HG02938 (cell line): ENCODE data around the gene ATP1A2.
"Not testable (repeated sequence)": the region's sequence is repeated elsewhere in the genome, so short reads cannot be mapped to it uniquely, and the experiment has no call there.

Experiments used
- ATAC-seq: cut with Tn5 transposase; IDR thresholded peaks from one replicate; pipeline ENCODE4 v1.9.1; 2021; ENCODE audit warnings: mild to moderate bottlenecking, moderate library complexity; ENCODE audit not compliant: unreplicated experiment

The ATP1A2 gene

DNA sequence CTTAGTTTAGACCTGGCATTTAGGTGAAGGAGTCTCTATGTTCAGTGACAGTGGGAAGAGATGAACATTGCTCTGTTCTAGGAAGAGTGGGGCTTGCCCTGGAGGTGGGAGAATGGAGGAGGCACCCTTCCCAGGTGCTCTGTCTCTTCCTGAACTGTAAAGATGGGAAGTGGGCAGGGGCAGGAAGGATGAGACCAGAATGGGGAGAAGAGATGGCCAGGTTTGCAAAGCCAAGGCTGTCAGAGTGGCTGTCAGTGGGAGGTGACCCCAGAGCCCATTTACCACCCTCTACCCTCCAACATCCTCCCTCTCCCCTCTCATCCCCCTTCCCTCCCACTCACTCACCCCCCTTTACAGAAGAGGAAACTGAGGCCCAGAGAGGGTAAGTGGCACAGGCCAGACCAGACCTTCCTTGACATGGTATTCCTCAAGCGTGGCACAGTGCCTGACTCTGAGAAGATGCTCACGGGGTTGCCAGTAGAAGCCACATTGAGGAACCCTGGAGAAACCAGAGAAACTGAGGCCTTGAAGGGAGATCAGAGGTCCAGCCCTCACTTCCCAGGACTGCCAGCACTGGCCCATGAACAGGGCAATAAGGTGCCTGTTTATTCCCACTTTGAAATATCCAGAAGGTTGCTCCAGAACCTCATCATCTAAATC is 15.7 kb upstream of the ATP1A2 start:
- ATAC-seq = no peak

DNA sequence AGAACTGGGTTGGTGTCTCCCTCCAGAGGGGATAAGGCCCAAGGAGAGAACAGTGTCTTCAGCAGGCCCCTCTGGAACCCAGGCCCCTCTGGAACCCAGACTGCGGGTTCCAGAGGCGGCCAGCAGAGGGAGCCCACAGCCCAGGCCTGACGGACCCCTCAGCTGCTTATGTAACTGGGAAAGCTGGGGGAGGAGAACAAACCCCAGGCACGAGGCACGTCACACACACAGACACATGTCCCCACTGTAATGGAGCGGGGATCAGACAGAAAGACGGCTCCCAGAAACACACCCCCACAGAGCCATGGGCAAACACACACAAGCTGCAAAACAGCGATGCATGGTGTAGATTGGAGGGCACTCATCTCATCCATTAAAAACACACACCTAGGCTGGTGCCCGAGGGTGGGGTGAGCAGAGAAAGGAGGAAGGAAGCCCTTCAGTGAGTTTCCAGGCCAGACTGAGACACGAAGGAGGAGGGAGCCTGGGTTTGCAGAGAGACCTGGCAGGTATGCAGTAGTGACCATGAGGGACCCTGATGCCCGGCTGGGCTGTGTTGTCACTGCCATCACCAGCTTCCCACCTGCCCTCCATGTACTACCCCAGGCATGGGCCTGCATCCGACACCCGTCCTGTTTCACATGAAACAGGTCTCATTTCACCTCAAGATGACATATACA is 14.4 kb upstream of the ATP1A2 start:
- no peak for ATAC-seq

DNA sequence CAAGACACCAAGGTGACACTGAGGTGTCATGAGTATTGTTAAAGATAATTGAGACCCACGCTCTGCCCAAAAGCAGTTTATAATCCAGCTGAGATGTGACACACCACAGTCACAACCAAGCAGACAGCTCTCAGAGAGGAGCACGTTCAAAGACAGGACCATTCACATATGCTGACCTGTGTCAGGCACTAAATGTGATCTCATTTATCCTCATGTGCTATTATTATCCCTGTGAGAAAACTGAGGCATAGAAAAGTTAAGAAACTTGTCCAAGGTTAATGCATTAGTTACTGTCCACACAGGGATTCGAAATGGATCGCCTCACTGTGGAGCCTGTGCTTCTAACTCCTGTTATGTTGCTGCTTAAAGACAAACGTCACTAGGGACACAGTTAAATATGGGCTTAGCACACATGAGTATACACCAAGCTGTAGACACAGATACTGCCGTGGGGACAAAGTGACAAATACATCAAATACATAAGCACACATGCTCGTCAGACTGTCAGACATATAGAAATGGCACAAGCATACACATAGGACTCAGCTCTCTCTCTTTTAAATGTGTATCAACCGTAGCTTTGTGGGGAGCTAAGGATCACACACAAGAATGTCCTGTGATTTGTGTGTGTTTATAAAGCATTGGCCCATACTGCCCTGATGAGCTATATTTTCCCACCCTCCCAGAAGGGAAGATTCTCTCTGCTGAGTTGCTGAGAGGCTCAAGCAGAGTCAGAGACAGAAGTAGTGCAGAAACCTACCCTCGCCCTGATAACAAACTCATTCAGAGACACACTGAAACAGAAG is 13.6 kb upstream of the ATP1A2 start:
- no peak for ATAC-seq

DNA sequence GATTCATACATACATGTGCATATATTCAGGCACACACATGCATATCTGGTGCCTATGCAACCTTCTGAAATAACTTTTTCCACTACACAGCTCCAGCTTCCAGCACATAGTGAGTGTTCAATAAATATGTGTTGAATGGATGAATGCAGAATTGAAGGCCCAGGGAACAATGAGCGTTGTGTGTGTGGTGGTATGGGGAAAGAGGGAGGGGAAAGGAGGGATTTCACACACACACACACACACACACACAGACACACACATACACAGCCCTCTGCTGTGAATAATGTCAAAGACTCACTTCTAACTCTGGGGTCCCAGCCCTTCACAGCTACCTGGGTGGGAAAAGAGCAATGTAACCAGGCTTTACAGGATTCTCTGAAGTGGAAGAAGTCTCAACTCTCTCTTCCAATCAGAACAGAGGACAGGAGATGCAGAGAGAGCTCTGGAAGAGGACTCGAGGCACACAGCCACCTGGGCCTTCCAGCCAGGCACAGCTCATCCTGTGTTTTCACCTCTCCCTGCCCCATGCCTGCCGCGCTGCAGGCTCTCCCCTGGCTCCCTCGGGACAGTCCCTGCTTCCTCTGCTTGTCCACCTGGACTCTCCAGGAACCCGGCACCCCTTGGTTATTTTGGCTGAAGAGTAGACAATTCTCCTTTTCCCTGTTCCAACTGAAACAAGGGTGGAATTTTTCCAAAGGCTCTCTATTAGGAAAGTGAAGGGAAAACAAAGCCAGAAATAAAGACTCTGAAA is 11.7 kb upstream of the ATP1A2 start:
- no peak for ATAC-seq

GRCh38 chr1:160104486-160104885 is 11.1 kb upstream of the ATP1A2 start:
- ATAC-seq = no peak

- ATAC-seq = no peak
Measured at GRCh38 chr1:160105155-160105554, 10.4 kb upstream of the ATP1A2 start.

- no peak for ATAC-seq
Measured at GRCh38 chr1:160107512-160107911, 8.0 kb upstream of the ATP1A2 start.

- ATAC-seq = no peak
Measured at GRCh38 chr1:160108888-160109662, 6.5 kb upstream of the ATP1A2 start.

- ATAC-seq = no peak
Measured at GRCh38 chr1:160109686-160110085, 5.9 kb upstream of the ATP1A2 start.

GRCh38 chr1:160111462-160111861 is 4.1 kb upstream of the ATP1A2 start:
- not testable (repeated sequence) for ATAC-seq

GRCh38 chr1:160112357-160112756 is 3.2 kb upstream of the ATP1A2 start:
- no peak for ATAC-seq

DNA sequence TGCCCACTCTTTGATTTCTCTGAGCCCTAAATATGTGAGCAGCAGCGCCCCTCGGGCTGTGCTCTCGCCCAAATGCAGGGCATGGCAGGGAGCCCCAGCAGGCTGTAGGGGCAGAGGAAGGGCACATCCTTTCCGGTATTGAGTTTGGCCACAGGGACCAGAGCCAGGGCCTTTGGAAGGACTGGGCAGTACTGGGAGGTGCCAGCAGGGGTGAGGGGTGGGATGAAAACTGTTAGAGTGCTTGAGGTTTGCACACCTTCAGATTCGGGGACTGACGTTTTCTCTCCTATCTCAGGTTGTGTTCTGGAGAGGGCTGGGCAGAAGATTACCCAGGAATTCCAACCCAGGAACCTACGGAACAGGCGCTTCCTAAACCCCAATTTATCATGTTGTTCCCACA is 2.2 kb upstream of the ATP1A2 start:
- ATAC-seq = no peak

DNA sequence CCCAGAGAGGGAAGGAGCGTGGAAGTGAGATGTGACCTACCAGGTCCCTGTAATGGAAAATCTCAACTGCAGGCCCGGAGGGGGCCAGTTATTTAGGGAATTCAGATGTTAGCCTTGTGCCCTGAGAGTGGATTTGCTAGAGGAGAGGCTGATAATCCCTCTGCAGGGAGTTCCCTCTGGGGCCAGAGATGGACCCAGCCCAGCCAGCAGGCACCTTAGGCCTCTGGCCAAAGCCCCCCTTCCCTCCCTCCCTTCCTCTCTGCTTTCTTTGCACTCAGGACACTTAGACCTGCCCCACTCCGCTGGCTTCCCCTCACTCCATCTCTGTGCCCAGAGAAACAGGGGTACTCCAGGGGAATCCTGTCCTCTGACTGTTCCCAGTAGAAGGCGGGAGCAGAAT is 1.5 kb upstream of the ATP1A2 start:
- ATAC-seq = no peak

DNA sequence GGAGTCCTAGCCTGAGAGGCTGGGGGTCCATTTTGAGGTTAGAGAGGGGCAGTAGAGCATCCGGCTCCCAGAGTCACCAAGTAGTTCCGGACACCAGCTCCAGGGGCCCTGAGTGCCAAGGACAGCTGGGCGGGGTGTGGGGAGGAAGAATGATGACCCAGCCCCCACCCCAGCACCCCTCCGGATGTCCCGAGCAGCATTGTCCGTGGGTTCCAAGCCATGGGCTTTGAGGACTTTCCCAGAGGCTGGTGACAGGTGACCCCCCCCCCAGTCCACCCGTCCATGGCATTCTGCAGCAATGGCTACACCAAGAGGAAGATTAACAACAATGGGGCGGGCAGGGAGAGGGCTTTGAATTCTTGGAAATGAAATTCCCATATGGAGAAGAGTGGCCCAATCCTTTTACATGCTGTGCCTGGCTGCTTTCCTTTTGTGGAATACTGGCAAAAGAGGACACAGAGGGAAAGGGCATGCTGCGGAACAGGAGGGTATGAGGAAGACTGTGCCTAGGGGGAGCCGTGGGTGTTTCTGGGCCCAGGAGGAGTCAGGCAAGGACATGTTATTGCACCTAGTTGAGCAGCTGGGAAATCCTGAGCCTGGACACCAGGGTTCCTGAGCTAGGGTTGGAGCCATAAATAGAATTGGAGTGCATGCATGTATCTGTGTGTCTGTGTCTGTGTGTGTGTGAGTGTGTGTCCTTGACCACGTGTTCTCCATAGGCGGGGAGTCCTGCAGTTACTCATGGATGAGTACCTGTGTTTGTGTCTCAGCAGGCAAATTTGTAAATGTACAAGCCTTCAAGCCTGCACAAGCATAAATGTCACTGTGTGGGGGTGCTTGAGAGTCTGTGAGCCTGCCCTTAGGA is 956 bp downstream of the ATP1A2 start:
- ATAC-seq = no peak

GRCh38 chr1:160117300-160117699 is 1.7 kb downstream of the ATP1A2 start:
- no peak for ATAC-seq

GRCh38 chr1:160117709-160118183 is 2.2 kb downstream of the ATP1A2 start:
- no peak for ATAC-seq

GRCh38 chr1:160118928-160119327 is 3.4 kb downstream of the ATP1A2 start:
- no peak for ATAC-seq

DNA sequence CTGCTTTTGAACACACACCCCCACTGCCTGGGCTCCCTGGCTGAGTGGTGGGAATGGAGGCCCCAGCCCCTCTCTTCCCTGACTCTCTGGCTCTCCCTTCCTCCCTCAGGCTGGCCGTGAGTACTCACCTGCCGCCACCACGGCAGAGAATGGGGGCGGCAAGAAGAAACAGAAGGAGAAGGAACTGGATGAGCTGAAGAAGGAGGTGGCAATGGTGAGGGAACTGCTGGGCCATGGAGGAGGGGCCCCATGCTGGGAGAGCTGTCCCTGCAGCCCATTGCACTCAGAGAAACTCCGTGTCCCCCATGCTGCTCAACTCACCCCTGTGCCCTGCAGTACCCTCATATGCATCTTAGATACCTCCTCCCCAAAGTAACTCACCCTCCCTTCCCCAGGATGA is 5.2 kb downstream of the ATP1A2 start:
- no peak for ATAC-seq

GRCh38 chr1:160121388-160121787 is 5.8 kb downstream of the ATP1A2 start:
- ATAC-seq = no peak
